Measurements from ENCODE around the gene SUSD1. TPM values are rescaled to one million over a fixed set of nuclear protein-coding genes. Genes with fewer than 3 reads are reported as not detected.

Gene SUSD1
- total and polyA plus RNA-seq, 2 donors (not counting 3 experiments of a cell fraction or from before 2014, with no cell fraction given): 33.1 to 37.8 TPM

DNA sequence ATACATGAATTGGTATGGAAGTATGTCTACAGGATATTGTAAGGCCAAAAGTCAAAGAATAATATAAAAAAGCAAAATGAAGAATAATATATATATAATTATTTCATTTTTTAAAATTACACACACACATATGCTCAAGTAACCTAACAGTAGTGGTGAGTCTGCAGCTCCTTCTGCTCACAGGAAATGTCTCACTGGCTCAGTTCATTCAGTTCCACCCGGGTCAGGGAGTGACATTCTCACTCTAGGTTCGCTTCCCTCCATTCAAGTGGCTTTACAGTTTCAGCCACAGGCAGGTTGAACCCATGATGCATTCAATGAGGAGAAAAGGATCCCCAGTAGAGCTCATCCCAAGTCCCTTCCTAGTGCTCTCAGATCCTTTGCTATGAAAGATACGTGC is 90.8 kb downstream of the SUSD1 start:
- Histone ChIP-seq H2AFZ (ENCODE audit: low read depth, low read length) (no peak overlapping the region), H3K27me3 (ENCODE audit: control insufficient read depth in 2 of 2, insufficient read depth in 2 of 2, low read length in 2 of 2) (no peaks in the 10 kb centered on the region), H3K79me2 (ENCODE audit: control insufficient read depth, insufficient read depth, low read length) (no peaks in the 10 kb centered on the region), H3K4me1 (ENCODE audit: control insufficient read depth, extremely low read depth, insufficient read depth, low read length) (peaks cover 10% of the 10 kb centered on the region), H3K4me2 (ENCODE audit: insufficient read depth, low read length) (peak overlapping the region; percentile 8), H3K9me3 (replicated peaks; ENCODE audit: control insufficient read depth, insufficient read depth, low read length) (no peaks in the 10 kb centered on the region), H3K9ac (replicated peaks; ENCODE audit: extremely low read depth, insufficient read depth, low read length) (no peak overlapping the region), H3K4me3 (replicated peaks in 1 of 3; ENCODE audit: insufficient read depth in 1 of 3, low read depth in 1 of 3, low read length in 3 of 3) (no peak overlapping the region), H3K27ac (ENCODE audit: insufficient read depth, low read depth, low read length) (no peak overlapping the region), H3K9me1 (replicated peaks; ENCODE audit: control insufficient read depth, extremely low read depth, insufficient read depth, low read length) (no peaks in the 10 kb centered on the region), H3K36me3 (ENCODE audit: control insufficient read depth in 2 of 2, extremely low read depth in 1 of 2, insufficient read depth in 2 of 2, low read length in 2 of 2) (no peaks in the 10 kb centered on the region), H4K20me1 (replicated peaks; ENCODE audit: control insufficient read depth, extremely low read depth, insufficient read depth, low read length) (no peaks in the 10 kb centered on the region)
- DNase-seq (ENCODE audit: low read depth, low spot score) (peak; percentile 53), FAIRE-seq (peak; percentile 89)
- no TSS peak for BruUV-seq (replicated peaks)
- dilution Hi-C loops (cut with MboI; ENCODE audit: extremely low pct_ligation_motif_present, low sequenced_read_pairs): no loop called here
- intact Hi-C loops (cut with micrococcal nuclease): no loop called here
- ChIA-PET POLR2A (no interaction called here), CTCF (interaction anchor here (0.7 to 7.4 kb wide), 9 partner anchors 9 to 325 kb away, joined by 3 to 60 read pairs (median 4); partner anchors contain the start of gene PTBP3)
- TF ChIP-seq FOS (IDR thresholded peaks at IDR 0.05; ENCODE audit: borderline replicate concordance, insufficient read depth, low read length) (peak; percentile 52), MYC (IDR thresholded peaks at IDR 0.05; ENCODE audit: low read depth, low read length) (no peak)

DNA sequence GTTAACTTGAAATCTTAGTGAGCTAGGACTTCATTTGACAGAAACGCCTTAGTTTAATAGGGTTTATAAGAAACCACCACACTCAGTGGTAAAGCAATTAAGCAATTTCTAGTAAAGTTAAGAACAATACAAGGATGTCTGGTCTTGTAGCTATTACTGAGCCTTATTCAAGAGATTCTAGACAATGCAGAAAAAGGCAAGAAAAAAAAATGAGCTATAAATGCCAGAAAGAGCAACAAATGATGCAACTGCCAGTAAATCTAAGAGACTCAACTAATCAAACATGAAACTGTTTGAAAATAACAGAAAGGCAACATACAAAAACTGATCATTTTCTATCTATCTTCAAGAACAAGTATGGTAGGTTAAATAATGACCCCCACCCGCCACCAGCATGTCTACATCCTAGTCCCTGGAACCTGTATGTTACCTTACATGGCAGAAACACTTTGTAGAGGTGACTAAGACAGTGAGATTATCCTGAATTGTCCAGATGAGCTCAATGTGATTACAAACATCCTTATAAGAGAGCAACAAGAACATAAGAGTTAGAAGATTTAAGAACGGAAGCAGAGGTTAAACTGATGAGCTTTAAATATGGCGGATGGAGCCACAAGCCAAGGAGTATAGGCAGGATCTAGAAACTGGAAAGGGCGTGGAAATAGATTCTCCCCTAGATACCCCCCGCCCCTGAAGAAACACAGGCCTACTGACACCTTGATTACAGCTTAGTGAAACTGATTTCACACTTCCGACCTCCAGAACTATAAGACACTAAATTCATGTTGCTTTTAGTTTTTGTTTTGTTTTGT is 93.0 kb downstream of the SUSD1 start:
- FAIRE-seq (peak; percentile 18), DNase-seq (ENCODE audit: low read depth, low spot score) (peak; percentile 25)
- H4K20me1 ChIP-seq (replicated peaks; ENCODE audit: control insufficient read depth, extremely low read depth, insufficient read depth, low read length): no peaks in the 10 kb centered on the region
- peaks cover 13% of the 10 kb centered on the region for H3K4me1 ChIP-seq (ENCODE audit: control insufficient read depth, extremely low read depth, insufficient read depth, low read length)
- no TSS peak for BruUV-seq (replicated peaks)
- H3K4me2 ChIP-seq (ENCODE audit: insufficient read depth, low read length): no peak overlapping the region
- H3K27ac ChIP-seq (ENCODE audit: insufficient read depth, low read depth, low read length): no peak overlapping the region
- no peak for TF ChIP-seq CTCF (IDR thresholded peaks at IDR 0.05; ENCODE audit: extremely low read depth in 1 of 2, insufficient read depth in 1 of 2, low read depth in 1 of 2, low read length in 2 of 2)
- TF ChIP-seq JUN (IDR thresholded peaks at IDR 0.05; ENCODE audit: borderline replicate concordance, insufficient read depth, insufficient read length, low read depth): no peak
- no peak for TF ChIP-seq EZH2 (IDR thresholded peaks at IDR 0.05; ENCODE audit: borderline replicate concordance, low read depth, low read length, severe bottlenecking)
- TF ChIP-seq GATA2 (IDR thresholded peaks at IDR 0.05; ENCODE audit: insufficient read depth, insufficient read length, low read depth, low read length): no peak
- no peak for TF ChIP-seq FOS (IDR thresholded peaks at IDR 0.05; ENCODE audit: borderline replicate concordance, insufficient read depth, low read length)
- TF ChIP-seq, protein P1, sequence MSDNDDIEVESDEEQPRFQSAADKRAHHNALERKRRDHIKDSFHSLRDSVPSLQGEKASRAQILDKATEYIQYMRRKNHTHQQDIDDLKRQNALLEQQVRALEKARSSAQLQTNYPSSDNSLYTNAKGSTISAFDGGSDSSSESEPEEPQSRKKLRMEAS (IDR thresholded peaks at IDR 0.05; ENCODE audit: insufficient read depth, insufficient read length): no peak
- no peak for TF ChIP-seq MYC (IDR thresholded peaks at IDR 0.05; ENCODE audit: low read depth, low read length)
- TF ChIP-seq POLR2A (IDR thresholded peaks at IDR 0.05; ENCODE audit: low read depth, low read length): no peak
- no peaks in the 10 kb centered on the region for H3K9me1 ChIP-seq (replicated peaks; ENCODE audit: control insufficient read depth, extremely low read depth, insufficient read depth, low read length)
- H3K79me2 ChIP-seq (ENCODE audit: control insufficient read depth, insufficient read depth, low read length): no peaks in the 10 kb centered on the region
- ChIA-PET POLR2A (no interaction called here), CTCF (interaction anchor here (0.8 to 7.4 kb wide), 6 partner anchors 15 to 322 kb away, joined by 3 to 60 read pairs (median 6); partner anchors contain the start of gene PTBP3)
- H3K4me3 ChIP-seq (replicated peaks in 1 of 3; ENCODE audit: insufficient read depth in 1 of 3, low read depth in 1 of 3, low read length in 3 of 3): no peak overlapping the region
- dilution Hi-C loops (cut with MboI; ENCODE audit: extremely low pct_ligation_motif_present, low sequenced_read_pairs) (no loop called here), intact Hi-C loops (cut with micrococcal nuclease) (no loop called here)
- no peaks in the 10 kb centered on the region for H3K27me3 ChIP-seq (ENCODE audit: control insufficient read depth in 2 of 2, insufficient read depth in 2 of 2, low read length in 2 of 2)
- H3K9me3 ChIP-seq (replicated peaks; ENCODE audit: control insufficient read depth, insufficient read depth, low read length): no peaks in the 10 kb centered on the region
- no peak overlapping the region for H2AFZ ChIP-seq (ENCODE audit: low read depth, low read length)
- no peaks in the 10 kb centered on the region for H3K36me3 ChIP-seq (ENCODE audit: control insufficient read depth in 2 of 2, extremely low read depth in 1 of 2, insufficient read depth in 2 of 2, low read length in 2 of 2)
- H3K9ac ChIP-seq (replicated peaks; ENCODE audit: extremely low read depth, insufficient read depth, low read length): no peak overlapping the region

Data from endothelial cell of umbilical vein (primary cell).